ENCODE measurements around the gene FAM78A. TPM values are rescaled to one million over a fixed set of nuclear protein-coding genes. Genes with fewer than 3 reads are reported as not detected.

The FAM78A gene
- total RNA-seq, 1 experiment from 2014 or later = 3.4 TPM

- no peaks in the 10 kb centered on the region for H4K20me1 ChIP-seq (ENCODE audit: insufficient read depth)
- H3K4me3 ChIP-seq (replicated peaks in 1 of 2; ENCODE audit: low read depth in 1 of 2, low read length in 2 of 2) = no peak overlapping the region
- H3K4me1 ChIP-seq (ENCODE audit: control insufficient read depth in 1 of 2, insufficient read depth in 2 of 2, low read length in 2 of 2) = no peaks in the 10 kb centered on the region
- no peaks in the 10 kb centered on the region for H3K27me3 ChIP-seq (ENCODE audit: insufficient read depth, low read length)
- ATAC-seq (no peak), DNase-seq (ENCODE audit: low read depth, low spot score) (no peak)
- H3K27ac ChIP-seq (ENCODE audit: low read depth, low read length) = no peak overlapping the region
- H2AFZ ChIP-seq (ENCODE audit: low read depth, low read length, poor library complexity, severe bottlenecking) = no peak overlapping the region
- ChIA-PET CTCF (no interaction called here), RAD21 (ENCODE audit: low non-redundant PET in 1 of 2, low total read pairs in 2 of 2, uncharacterized antibody in 2 of 2, unreplicated experiment in 2 of 2) (no interaction called here), POLR2A (no interaction called here)
- no peaks in the 10 kb centered on the region for H3K9me3 ChIP-seq (ENCODE audit: control insufficient read depth in 1 of 2, insufficient read depth in 1 of 2, low read depth in 1 of 2, low read length in 2 of 2)
- H3K79me2 ChIP-seq (ENCODE audit: insufficient read depth, low read length) = no peaks in the 10 kb centered on the region
- TF ChIP-seq, protein P1, sequence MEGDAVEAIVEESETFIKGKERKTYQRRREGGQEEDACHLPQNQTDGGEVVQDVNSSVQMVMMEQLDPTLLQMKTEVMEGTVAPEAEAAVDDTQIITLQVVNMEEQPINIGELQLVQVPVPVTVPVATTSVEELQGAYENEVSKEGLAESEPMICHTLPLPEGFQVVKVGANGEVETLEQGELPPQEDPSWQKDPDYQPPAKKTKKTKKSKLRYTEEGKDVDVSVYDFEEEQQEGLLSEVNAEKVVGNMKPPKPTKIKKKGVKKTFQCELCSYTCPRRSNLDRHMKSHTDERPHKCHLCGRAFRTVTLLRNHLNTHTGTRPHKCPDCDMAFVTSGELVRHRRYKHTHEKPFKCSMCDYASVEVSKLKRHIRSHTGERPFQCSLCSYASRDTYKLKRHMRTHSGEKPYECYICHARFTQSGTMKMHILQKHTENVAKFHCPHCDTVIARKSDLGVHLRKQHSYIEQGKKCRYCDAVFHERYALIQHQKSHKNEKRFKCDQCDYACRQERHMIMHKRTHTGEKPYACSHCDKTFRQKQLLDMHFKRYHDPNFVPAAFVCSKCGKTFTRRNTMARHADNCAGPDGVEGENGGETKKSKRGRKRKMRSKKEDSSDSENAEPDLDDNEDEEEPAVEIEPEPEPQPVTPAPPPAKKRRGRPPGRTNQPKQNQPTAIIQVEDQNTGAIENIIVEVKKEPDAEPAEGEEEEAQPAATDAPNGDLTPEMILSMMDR (IDR thresholded peaks at IDR 0.05 in 2 of 3, conservative IDR thresholded peaks at IDR 0.05 in 1 of 3; ENCODE audit: borderline replicate concordance in 1 of 3, insufficient read depth in 1 of 3, low read depth in 2 of 3, low read length in 2 of 3) = no peak
- TF ChIP-seq SIN3A (IDR thresholded peaks at IDR 0.05; ENCODE audit: low read depth) = no peak
- no peak for TF ChIP-seq CBX3 (IDR thresholded peaks at IDR 0.05; ENCODE audit: low read depth)
- TF ChIP-seq SP1 (IDR thresholded peaks at IDR 0.05; ENCODE audit: low read depth) = no peak
- TF ChIP-seq, protein P2, sequence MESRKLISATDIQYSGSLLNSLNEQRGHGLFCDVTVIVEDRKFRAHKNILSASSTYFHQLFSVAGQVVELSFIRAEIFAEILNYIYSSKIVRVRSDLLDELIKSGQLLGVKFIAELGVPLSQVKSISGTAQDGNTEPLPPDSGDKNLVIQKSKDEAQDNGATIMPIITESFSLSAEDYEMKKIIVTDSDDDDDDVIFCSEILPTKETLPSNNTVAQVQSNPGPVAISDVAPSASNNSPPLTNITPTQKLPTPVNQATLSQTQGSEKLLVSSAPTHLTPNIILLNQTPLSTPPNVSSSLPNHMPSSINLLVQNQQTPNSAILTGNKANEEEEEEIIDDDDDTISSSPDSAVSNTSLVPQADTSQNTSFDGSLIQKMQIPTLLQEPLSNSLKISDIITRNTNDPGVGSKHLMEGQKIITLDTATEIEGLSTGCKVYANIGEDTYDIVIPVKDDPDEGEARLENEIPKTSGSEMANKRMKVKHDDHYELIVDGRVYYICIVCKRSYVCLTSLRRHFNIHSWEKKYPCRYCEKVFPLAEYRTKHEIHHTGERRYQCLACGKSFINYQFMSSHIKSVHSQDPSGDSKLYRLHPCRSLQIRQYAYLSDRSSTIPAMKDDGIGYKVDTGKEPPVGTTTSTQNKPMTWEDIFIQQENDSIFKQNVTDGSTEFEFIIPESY (IDR thresholded peaks at IDR 0.05; ENCODE audit: extremely low read depth, insufficient replicate concordance, low read length) = no peak
- no peak for TF ChIP-seq ZNF274 (IDR thresholded peaks at IDR 0.05; ENCODE audit: low read depth, low read length)
- no peak for TF ChIP-seq POLR2AphosphoS5 (IDR thresholded peaks at IDR 0.05; ENCODE audit: low read depth, low read length)
- no peak for TF ChIP-seq ELF1 (IDR thresholded peaks at IDR 0.05; ENCODE audit: borderline replicate concordance, low read depth)
- TF ChIP-seq POLR2A (IDR thresholded peaks at IDR 0.05; ENCODE audit: borderline replicate concordance, extremely low read depth, insufficient read depth, insufficient read length) = no peak
- TF ChIP-seq REST (IDR thresholded peaks at IDR 0.05; ENCODE audit: low read depth) = no peak
- no peak overlapping the region for H3K9ac ChIP-seq (ENCODE audit: low read length)
- peaks cover 22 to 35% of the 10 kb centered on the region in 2 experiments for H3K36me3 ChIP-seq (ENCODE audit: control insufficient read depth in 1 of 2, insufficient read depth in 2 of 2, low read length in 2 of 2)
- intact Hi-C loops (cut with micrococcal nuclease) = no loop called here
- H3K4me2 ChIP-seq (ENCODE audit: low read length) = no peak overlapping the region
- no TSS peak for BruUV-seq (replicated peaks)
- H3K9me2 ChIP-seq (ENCODE audit: insufficient read depth) = no peaks in the 10 kb centered on the region
These were observed 48.3 kb downstream of the FAM78A start for GRCh38 chr9:131227959-131228460.

All from HCT116 (cell line).